Stromal cell of bone marrow (primary cell): Measurements from ENCODE around the gene GNA12.

ENCODE experiments used
- DNase-seq: peaks from one replicate; pipeline ENCODE4 v3.0.0-alpha.2; 2012; ENCODE audit warnings: low read depth

The GNA12 gene

DNA sequence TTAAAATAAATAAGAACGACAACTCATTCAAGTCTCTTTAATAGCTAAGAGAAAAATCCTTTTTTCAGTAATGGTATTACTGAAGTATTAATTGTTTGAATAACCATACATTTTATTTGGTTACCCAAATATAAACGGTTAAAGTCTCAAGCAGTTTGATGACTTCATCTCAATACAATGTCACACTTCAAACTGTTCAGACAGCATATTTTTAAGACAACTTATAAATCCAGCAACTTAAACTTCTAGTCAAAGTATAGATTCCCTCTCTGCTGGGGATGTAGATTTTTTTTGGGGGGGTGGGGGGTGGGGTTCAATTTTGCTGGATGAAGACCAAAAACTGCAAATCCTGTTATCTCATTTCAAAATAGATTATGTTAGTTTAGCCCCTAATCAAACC lies 42.0 kb downstream of the GNA12 start:
- DNase-seq = no peak

GRCh38 chr7:2800931-2801688 lies 43.0 kb downstream of the GNA12 start:
- DNase-seq = peak; percentile 32

GRCh38 chr7:2800220-2800930 lies 43.7 kb downstream of the GNA12 start:
- no peak for DNase-seq

DNA sequence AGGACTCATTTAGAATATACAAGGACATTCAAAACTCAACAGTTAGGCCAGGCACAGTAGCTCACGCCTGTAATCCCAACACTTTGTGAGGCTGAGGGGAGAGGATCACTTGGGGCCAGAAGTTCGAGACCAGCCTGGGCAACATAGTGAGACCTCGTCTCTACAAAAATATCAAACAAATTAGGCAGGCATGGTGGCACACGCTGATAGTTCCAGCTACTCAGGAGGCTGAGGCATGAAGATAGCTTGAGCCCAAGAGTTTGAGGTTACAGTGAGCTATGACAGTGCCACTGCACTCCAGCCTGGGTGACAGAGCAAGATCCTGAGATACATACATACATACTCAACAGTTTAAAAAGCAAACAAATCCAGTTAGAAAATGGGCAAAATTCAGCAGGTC lies 44.9 kb downstream of the GNA12 start:
- DNase-seq = no peak

DNA sequence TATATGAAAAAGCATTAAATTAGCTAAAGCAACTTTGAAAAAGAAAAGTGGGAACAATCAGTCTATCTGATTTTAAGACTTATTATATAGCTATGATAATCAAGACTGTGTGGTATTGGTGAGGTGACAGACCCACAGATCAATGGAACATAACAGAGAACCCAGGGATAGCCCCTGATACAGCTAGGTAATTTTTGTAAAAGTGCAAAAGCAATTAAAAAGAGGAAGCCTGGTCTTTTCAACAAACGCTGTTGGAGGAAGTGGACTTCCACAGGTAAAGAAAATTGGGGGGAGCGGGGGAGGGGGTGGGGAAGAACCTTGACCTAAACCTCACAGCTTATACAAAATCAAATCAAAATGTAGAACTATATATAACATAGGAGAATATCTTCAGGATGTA lies 45.4 kb downstream of the GNA12 start:
- DNase-seq = no peak

DNA sequence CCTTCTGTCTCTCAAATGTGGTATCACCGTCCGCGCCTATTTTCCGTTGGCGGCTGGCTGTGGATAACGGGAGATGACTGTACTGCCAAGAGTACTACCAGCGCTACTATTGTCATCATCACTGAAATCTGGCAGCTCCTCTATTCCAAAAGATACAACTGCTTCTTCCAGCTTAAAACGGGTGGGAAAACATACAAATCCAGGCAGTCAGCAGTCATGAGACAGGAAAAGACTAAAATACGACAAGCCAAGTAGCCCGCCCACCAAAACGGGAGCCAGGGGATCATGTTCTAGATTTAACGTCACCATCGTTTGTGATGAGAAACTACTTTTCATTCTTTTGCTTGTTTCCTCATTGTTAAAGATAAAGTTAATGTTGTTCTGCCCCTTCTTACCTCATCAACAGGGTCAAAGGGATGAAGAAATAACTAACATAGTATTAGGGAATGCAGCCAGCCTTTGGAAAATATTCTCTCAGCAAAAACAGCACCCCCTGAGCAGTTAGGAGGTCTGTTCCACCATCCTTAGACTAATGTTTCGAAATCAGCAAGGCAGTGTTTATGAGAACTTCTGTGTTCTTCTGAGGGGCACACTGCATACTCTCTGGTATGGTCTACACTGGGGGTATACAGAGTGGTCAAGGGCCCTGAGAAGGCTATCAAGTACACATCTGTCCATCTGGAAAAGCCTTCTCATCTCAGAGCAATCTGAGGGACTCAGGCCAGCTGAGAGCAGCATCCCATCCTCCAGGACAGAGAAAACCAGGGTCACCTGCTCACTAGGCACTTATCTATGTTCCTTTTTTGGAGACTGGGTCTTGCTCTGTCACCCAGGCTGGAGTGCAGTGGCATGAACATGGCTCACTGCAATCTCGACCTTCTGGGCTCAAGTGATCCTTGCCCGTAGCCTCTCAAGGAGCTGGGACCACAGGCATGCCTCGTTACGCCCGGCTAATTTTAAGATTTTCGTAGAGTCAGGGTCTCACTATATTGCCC lies 47.5 kb downstream of the GNA12 start:
- DNase-seq = peak; percentile 93

DNA sequence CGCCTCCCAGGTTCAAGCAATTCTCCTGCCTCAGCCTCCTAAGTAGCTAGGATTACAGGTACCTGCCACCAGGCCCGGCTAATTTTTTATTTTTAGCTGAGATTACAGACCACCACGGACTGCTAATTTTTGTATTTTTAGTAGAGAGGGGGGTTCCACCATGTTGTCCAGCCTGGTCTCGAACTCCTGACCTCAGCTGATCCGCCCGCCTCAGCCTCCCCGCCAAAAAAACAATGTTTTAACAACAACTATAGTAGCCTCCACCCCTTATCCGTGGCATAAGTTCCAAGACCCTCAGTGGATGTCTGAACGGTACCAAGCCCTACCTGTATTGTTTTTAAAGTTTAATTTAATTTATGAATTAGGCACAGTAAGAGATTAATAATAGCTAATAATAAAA lies 48.2 kb downstream of the GNA12 start:
- no peak for DNase-seq

DNA sequence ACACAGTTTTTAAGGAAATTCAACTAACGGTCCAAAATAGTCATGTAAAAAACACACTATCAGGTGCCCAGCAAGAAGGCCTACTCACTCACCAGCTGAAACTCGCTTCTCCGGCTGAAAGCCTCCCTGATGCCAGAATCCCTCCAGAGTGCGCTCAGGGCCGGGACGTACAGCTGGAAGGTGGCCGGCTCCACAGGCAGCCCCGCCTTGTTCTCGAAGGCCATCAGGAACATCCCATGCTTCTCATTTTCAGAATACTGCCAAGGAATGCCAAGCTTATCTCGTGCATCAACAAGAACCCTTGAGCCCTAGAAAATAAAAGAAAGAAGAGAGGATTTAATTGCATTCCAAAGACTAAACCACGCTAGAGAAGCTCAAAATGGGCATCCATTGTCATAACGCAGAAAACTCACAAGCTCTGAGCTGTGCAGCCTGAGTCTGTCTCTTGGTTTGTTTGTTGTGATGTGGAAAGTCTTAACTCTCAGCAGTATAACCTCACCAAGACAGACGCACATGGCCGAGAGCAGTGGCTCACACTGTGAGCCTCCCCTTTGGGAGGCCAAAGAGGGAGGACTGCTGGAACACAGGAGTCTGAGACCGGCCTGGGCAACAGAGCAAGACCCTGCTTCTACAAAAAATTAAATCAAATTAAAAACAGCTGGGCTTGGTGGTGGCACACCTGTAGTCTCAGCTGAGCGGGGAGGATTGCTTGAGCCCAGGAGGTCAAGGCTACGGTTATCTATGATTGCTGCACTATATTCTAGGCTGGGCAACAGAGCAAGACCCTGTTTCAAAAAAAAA lies 49.1 kb downstream of the GNA12 start:
- no peak for DNase-seq

GRCh38 chr7:2792856-2793487 lies 51.1 kb downstream of the GNA12 start:
- DNase-seq = no peak

DNA sequence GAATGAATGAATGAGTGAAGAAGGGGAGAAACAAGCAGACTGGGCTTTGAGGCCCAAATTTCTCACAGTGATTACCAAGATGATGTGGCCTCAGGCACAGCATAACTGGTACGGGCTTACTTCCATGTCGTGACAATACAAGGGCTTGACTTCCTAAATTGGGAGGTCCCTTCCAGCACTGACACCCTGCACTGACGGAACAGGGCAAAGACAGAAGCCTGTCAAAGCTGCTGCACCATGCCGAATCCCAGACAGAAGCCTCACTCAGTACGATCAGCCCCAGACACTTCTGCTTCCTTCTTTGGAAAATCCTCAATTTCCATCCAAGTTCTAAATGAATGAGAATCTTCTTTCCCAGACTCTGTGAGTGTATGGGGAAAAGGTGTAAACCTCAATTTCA lies 51.9 kb downstream of the GNA12 start:
- DNase-seq = no peak

- no peak for DNase-seq
Measured at GRCh38 chr7:2791390-2791789, 52.7 kb downstream of the GNA12 start.

- DNase-seq = peak; percentile 57
Measured at GRCh38 chr7:2787251-2787951, 56.7 kb downstream of the GNA12 start.

GRCh38 chr7:2786607-2787116 lies 57.4 kb downstream of the GNA12 start:
- DNase-seq = no peak

- DNase-seq = peak; percentile 31
Measured at GRCh38 chr7:2785071-2785500, 59.0 kb downstream of the GNA12 start.

DNA sequence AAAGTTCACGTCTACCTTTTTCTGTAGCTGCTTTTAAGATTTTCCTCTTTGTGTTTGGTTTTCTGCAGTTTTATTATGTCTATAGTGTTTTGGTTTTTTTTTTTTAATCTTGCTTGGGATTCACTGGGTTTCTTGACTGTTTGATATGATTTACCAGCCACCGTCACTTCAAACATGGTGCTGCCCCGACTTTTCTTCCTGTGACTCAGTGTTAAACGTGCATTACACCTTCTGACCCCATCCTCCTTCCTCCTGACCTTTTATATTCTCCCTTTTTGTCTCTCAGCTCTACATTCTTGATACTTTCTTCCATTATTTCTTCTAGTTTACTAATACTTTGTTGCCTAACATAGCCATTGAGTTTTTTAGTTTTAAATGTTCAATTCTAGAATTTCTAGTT lies 61.5 kb downstream of the GNA12 start:
- no peak for DNase-seq

DNA sequence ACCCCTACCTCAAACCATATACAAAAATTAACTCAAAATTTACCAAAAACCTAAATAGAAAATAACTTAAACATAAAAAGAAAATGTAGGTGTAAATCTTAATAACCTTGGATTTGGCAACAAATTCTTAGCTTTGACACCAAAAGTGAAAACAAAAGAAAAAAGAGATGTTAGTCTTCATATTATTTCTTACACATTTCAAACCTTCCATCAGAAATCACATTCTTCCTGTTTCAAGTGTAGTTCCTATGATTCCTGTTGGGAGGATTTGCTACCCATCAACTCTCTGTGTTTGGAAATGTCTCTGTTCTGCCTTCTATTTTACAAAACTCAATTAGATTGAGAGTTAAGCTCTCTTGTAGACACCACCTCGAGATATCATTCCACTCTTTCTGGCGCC lies 62.0 kb downstream of the GNA12 start:
- no peak for DNase-seq

- DNase-seq = peak; percentile 61
Measured at GRCh38 chr7:2781636-2782035, 62.5 kb downstream of the GNA12 start.

DNA sequence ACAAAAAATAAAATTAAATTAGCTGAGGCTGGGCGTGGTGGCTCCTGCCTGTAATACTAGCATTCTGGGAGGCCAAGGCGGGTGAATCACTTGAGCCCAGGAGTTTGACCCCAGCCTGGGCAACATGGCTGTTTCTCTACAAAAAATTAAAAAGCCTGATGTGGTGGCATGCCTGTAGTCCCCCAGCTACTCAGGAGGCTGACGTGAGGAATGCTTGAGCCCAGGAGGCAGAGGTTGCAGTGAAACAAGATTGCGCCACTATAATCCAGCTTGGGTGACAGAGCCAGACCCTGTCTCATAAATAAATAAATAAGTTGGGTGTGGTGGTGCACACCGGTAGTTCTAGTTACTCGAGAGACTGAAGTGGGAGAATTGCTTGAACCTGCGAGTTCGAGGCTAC lies 65.1 kb downstream of the GNA12 start:
- DNase-seq = no peak

DNA sequence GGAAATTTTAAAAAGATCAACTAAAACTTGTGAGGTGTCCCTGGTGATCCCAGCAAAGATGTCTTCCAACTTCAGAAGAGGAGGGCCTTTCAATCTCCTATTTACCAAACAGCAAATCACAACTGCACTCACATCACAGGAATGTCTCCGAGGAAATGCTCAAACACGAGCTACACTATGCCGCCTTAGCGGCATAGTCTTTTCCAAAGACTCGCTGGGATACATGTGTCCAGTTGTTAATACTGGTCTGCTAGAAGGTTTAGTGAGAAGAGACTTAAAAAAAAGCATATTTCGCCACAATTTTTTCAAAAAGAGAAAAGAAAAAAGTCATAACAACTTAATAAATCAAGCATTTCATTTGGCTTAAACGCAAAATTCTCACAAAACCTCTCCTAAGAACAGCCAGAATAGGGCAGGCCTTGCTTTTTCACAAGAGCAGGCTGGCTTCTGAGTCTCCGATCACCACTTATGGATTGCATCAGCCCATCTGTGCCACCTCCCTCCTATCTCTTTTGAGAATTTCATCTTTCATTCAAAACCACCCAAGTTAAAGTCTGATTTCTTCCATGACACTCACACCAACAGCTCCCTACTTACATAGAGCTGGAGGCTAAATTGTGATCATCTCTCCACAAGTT lies 66.1 kb downstream of the GNA12 start:
- DNase-seq = no peak

GRCh38 chr7:2776401-2776800 lies 67.7 kb downstream of the GNA12 start:
- DNase-seq = no peak
